Stimulated activated CD4-positive, alpha-beta T cell treated with anti-CD3 and anti-CD28 coated beads, Interleukin-1b, Interleukin-23, amount 100 ng/mL, for 48 hours (primary cell): ENCODE measurements around the gene SNAI3.
"Not testable (repeated sequence)": the region's sequence is repeated elsewhere in the genome, so short reads cannot be mapped to it uniquely, and the experiment has no call there.

Experiments
- DNase-seq: peaks from one replicate; pipeline ENCODE4 v3.0.0-alpha.2; 2020

SNAI3 gene

DNA sequence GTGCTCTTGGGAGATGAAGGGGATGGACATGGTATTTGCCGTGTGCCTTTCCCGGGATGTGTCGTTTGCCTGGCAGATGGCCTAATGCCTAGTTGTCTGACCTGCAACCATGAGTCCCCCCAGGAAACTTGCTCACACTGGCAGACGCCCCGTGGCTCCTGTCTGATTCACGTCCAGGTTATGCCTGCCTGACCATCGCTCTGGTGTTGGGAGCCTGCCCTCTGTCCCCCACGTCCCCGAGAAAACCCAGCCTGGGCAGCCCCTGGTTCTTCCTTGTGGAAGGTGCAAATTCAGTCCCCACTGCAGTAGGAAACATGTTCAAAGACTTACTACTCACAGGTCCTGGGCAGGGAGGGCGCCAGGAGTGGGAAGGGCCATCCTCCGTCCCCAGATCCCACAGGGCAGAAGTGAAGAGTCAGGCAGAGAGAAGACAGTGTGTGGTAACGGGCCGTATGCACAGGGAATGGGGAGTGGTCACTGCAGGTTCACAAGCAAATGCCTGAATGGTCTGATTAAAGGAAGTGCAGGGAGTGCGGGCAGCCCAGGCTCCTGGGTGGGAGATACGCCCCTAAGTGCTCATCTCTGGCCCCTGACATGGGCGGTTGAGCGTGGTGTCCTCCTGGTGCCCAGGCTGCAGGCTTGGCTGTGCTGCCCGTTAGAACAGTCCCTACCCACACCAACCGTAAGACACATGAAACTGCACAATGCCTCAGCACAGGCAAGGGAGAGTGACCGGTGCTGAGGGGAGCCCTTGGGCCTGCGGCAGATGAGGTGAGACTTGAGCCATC, 4.2 kb upstream of the SNAI3 start:
- DNase-seq: no peak

DNA sequence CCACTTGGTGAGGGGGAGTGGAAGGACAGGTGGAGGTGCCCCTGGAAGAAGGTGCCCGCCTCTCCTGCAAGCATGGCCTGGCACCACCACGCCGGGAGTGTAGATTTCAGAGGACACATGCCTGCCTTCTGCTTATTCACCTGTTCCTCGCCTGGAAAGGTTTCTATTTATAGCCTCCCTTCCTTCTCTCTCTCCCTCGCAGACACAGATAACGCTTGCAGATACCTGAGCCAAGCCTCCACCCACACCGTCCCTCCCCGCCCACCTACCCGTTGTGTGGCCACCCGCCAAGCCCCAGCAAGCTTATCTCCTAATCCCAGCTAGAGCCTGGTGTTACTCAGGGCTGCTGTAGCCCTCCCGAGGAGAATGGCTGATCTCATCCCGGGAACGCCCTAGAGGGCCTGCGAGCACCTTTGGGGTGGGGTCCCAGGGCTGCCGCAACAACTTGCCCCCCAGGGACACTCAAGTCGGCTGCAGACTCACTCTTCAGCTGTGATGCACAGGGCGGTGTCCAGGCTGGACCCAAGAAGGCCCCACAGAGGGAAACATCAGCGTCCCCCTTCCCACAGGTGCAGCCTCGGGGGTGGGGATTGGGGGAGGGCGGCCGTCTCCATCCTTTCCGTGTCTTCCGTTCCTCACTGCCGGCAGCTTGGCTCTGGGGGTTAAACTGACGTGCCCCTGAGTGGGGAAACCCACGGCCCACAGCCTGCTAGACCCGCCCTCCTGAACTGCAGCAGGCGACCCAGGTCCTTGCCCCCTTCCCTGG, 1.9 kb upstream of the SNAI3 start:
- no peak for DNase-seq

- DNase-seq: no peak
These were observed 1.3 kb upstream of the SNAI3 start for GRCh38 chr16:88687676-88688012.

DNA sequence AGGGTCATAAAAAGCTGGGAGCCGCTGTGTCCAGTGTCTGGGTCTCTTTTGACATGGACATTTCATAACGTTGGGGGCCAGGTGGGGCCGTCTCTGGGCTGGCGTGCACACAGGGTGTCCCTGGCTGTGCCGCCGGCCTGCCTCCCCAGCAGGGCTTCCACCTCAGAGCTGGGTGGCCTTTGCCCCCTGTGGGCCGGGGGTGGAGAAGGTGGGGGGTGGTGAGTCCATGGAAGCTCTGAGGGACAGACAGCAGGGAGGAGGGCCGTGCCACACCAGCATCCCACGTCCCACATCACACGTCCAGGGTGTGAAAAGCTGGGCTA, 908 bp upstream of the SNAI3 start:
- no peak for DNase-seq

DNA sequence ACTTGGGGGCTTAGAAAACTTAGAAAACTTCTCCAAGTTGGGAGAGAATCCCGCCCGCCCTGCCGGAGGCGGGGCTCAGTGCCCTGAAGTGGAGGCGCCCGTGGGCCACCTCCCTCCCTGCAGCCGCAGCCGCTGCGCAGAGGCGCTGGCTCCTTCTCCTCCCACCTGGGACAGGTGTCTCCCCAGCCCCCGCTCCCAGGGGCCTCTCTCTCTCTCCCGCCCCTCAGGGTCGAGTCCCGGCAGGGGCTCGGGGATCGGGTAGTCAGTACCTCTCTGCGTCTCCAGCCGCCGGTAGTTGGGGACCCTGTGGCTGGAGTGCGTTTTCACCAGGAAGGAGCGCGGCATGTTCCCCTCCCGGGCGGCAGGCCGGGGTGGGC, 257 bp downstream of the SNAI3 start:
- no peak for DNase-seq

DNA sequence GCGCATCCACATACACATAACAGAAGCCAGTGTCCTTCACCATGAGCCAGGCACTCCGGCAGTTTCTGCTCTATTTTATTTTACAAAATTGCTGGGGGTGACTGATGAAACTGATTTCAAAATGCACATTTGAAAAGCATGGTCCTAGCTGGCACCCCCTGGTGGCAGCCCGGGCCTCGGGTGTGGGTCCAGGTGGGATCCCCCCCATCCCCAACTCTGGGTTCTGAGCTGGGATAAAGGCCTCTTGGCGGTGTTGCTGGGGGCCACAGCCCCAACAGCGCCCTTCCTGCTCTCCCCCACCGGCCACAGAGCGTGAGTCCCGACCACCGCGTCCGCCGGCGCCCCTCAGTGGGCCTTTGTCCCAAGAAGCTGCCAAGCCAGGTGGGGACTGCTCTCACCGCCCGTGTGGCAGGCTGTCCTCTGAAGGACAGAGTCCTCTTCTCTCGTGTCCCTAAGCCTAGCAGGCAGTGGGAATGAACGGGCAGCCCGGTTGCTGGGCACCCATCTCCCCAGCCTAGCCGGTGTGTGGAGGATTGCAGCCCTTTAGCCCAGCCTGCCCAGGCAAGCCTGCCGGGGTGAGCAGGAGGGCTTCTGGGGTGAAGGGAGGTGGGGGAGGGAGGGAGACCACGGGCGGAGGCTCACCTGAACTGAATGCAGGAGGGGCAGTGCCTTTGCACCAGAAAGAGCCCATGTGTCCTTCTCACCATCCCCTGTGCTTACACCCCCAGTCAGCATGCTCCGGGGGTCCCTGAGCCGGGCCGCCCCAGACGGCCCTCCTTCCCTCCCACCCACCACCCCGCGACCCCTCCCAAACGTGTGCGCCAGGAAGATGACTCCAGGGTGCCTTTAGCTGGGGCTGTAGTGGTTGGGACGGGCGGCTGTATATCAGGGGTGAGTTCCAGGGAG, 898 bp downstream of the SNAI3 start:
- DNase-seq: peak; percentile 71

DNA sequence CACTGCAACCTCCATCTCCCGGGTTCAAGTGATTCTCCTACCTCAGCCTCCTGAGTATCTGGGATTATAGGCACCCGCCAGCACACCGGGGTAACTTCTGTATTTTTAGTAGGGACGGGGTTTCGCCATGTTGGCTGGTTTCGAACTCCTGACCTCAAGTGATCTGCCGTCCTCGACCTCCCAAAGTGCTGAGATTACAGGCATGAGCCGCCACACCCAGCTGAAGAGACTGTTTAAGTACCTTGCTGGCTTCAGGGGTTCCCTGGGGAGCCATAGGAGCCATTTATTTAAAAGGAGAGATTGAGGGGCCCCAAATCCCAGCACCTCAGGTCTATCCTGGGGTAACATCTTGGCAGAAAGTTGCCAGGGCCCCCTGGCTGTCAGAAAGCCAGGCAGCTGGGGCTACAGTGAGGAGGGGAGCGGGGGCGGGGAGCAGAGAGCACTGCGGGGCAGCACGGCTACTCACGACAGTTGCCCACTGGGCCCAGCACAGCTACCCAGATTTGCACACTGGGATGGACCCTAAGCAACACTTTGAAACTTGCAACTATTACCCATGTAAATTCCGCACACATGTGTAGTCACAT, 1.6 kb downstream of the SNAI3 start:
- DNase-seq: no peak

DNA sequence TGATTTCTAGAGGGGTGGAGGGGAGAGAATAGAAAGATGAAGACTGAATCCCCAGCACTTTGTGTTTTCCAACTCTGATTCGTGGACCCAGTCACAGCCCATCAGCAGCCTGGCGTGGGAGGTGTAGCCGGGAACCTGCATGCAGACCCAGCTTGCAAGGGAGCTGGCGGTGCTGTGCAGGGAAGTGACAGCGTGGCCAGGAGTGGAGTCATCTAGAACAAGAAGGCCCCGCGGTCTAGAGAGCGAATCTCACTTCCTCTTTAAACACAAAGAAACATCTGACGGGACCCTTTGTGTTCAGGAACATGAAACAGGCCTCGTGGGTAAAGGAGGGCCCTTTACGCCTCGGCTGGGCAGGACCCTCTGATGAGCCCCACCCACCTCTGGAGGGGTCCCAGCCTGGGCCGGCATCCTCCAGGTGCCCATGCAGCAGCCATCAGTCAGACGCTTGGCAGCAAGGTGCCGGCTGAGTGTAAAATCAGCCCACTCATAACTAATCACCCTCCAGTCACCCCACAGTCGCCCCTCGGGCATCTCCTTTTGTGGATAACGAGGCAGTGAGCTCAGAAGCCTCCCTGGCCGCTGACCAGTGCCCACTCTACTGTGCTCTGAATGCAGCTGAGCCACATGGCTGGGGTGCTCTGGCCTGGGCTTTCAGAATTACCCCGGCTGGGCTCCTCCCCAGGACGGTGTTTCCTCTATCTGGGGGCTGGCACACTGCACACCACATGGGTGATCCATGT, 4.4 kb downstream of the SNAI3 start:
- peak; percentile 87 for DNase-seq

- DNase-seq: peak; percentile 57
These were observed 5.1 kb downstream of the SNAI3 start for GRCh38 chr16:88681084-88681680.

DNA sequence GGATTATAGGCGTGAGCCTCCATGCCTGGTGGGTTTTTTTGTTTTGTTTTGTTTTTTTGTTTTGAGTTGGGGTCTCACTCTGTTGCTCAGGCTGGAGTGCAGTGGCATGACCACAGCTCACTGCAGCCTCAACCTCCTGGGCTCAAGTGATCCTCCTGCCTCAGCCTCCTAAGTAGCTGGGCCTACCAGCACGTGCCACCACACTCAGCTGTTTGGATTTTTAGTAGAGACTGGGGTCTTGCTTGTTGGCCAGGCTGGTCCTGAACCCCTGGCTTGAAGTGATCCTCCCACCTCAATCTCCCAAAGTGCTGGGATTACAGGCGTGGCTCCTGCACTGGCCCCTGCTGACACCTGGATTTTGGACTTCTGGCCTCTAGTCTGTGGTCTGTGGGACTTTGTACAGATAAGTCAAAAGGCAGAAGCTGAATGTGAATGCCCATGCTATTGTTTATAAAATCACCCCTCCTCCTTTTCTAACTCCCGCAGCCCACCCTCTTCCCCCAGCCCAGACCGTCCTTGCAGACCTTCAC, 5.7 kb downstream of the SNAI3 start:
- no peak for DNase-seq

DNA sequence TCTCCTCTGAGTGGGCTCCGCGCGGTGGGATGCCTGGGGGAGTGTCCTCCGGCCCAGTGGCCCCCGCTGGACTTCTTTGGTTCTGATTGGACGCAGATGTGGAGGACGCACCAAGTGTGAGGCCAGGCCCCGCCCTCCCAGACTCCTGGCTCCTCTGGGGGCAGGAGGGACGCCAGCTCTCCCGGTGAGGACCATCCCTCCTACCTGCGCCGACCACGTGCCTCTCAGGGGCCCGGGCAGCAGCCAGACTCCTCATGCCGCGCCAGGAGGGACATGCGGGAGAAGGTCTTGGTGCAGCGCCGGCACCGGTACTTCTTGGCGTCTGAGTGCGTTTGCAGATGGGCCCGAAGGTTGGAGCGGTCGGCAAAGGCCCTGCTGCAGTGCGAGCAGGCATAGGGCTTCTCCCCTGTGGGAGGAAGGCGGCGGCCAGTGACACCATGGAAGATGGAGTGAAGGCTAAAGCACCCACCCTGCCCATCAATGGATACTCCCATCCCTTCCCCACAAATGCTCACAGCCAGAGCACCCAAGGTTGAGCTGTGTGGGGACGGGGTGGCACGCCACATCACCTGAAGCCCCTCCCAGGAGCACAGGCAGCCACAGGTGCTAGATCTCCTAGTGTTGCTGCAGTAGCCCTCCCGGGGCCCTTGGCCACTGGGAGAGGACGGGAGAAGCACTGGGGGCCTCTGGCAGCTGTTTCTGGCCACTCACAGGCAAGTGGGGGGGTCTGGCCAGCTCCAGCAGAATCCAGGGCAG, 7.9 kb downstream of the SNAI3 start:
- no peak for DNase-seq

GRCh38 chr16:88677721-88678120, 8.6 kb downstream of the SNAI3 start:
- DNase-seq: no peak

DNA sequence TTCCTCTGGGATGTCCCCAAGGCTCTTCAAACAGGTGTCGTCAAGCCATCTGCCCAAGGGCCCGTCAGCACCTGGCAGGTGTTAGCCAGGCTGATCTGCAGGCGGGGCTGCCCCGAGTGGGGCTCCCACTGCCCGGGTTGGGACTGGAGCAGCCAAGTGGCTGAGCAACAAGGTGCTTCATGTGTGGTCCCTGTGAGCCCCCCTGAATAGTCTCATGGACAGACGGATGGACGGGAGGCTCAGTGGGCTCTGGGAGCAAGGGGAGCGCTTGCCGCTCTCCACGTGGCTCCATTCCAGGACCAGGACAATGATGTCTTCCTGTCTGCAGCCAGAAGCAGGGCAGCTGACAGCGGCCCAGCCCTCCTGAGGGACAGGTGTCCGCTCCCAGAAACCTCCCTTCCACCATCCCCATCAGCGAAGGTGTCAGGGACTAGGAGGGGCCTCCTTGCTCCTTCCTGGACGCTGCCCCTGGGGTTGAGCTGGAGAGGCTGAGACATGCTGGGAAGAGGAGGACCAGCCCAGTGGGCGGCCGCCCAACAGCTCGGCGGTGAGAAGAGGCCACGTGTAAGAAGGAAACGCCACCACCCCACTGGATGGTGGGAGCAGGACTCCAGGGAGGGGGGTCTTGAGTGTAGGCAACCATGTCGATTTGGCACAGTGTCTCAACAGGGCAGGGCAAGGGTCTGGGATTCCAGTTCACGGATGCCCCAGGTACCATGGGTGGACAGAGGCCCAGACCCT, 9.6 kb downstream of the SNAI3 start:
- DNase-seq: no peak

DNA sequence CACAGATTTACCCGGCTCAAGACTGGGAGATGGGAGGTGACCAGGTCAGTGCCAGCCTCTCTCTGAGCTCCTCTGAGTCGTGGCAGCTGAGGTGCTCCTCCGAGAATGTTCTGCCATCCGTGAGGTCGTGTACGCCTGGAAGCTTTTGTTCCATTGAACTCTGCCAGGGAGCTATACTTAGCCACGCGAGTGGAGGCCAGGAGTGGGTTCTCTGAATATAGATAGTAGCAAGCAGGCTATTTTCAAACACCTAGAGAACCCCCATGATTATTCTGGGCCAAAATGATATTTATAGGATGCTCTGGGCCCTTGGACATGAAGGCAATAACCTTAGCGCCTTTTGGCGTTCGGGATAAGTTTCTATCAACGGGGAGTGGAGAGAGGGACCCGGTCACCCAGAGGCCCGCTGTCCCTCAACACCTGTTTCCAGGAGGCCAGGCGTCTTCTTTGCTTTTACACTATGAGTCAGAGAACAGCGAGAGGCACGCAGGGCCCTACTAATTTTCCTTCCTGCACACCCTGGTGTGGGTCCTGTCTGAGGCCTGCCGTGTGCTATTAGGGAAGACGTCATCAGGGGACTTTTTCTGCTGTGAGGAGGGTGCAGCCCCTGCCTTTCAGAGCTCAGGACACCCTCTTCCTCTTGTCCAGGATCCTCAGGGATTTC, 12.5 kb downstream of the SNAI3 start:
- no peak for DNase-seq

- no peak for DNase-seq
These were observed 13.5 kb downstream of the SNAI3 start for GRCh38 chr16:88672776-88673175.

- no peak for DNase-seq
These were observed 14.5 kb downstream of the SNAI3 start for GRCh38 chr16:88671806-88672205.

GRCh38 chr16:88669980-88670379, 16.3 kb downstream of the SNAI3 start:
- no peak for DNase-seq

- not testable (repeated sequence) for DNase-seq
These were observed 16.8 kb downstream of the SNAI3 start for GRCh38 chr16:88669493-88669892.

- DNase-seq: no peak
These were observed 18.8 kb downstream of the SNAI3 start for GRCh38 chr16:88667461-88667860.

GRCh38 chr16:88665570-88665969, 20.7 kb downstream of the SNAI3 start:
- no peak for DNase-seq
